Ishikawa (cell line): Measurements from ENCODE around the gene EPHA2.

ENCODE experiments used
- CEBPB ChIP-seq: IDR thresholded peaks from 2 replicates; pipeline ENCODE4 v1.6.1; 2012
- FOXM1 ChIP-seq: IDR thresholded peaks from 2 replicates; pipeline ENCODE4 v1.6.1; 2012; ENCODE audit warnings: low read depth, borderline replicate concordance
- NFIC ChIP-seq: IDR thresholded peaks from 2 replicates; pipeline ENCODE4 v1.6.1; 2012
- TAF1 ChIP-seq: IDR thresholded peaks from 2 replicates; pipeline ENCODE4 v1.6.1; 2012; ENCODE audit warnings: low read depth, mild to moderate bottlenecking
- TCF12 ChIP-seq: IDR thresholded peaks from 2 replicates; pipeline ENCODE4 v1.6.1; 2012; ENCODE audit warnings: low read depth
- TF ChIP-seq, protein P1 (sequence below): IDR thresholded peaks from 2 replicates; pipeline ENCODE4 v1.6.1; 2012; ENCODE audit warnings: low read depth, mild to moderate bottlenecking

DNA sequence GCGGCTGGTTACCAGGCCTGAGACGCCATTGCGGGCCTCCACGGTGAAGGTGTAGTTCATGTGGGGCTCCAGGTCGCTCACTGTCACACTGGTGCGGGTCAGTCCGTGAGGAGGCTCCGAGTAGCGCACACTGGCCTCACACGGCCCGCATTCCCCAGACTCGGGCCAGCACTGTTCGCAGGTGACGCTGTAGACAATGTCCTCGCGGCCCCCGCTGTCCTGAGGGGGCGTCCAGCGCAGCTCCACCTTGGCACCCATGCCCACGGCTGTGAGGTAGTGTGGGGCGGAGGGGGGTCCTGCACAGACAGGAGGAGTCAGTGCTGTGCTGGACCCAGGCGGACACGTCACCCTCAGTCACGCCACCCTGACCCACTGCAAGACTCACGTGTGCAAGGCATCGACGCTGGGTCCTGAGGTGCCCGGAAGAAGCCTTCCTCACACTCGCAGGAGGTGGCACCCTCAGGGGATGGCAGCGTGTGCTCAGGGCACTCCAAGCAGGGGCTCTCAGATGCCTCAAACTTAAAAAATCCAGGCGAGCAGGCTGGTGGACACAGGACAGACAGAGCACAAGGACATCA lies 17.9 kb downstream of the EPHA2 start:
- TF ChIP-seq FOXM1 (no peak), TAF1 (no peak), CEBPB (no peak), NFIC (no peak), TCF12 (no peak)
- TF ChIP-seq, protein P1, sequence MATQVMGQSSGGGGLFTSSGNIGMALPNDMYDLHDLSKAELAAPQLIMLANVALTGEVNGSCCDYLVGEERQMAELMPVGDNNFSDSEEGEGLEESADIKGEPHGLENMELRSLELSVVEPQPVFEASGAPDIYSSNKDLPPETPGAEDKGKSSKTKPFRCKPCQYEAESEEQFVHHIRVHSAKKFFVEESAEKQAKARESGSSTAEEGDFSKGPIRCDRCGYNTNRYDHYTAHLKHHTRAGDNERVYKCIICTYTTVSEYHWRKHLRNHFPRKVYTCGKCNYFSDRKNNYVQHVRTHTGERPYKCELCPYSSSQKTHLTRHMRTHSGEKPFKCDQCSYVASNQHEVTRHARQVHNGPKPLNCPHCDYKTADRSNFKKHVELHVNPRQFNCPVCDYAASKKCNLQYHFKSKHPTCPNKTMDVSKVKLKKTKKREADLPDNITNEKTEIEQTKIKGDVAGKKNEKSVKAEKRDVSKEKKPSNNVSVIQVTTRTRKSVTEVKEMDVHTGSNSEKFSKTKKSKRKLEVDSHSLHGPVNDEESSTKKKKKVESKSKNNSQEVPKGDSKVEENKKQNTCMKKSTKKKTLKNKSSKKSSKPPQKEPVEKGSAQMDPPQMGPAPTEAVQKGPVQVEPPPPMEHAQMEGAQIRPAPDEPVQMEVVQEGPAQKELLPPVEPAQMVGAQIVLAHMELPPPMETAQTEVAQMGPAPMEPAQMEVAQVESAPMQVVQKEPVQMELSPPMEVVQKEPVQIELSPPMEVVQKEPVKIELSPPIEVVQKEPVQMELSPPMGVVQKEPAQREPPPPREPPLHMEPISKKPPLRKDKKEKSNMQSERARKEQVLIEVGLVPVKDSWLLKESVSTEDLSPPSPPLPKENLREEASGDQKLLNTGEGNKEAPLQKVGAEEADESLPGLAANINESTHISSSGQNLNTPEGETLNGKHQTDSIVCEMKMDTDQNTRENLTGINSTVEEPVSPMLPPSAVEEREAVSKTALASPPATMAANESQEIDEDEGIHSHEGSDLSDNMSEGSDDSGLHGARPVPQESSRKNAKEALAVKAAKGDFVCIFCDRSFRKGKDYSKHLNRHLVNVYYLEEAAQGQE = no peak
